Measurements from ENCODE around the gene GDPD3.

- no peak for TF ChIP-seq POLR2AphosphoS5 (IDR thresholded peaks at IDR 0.05)
- TF ChIP-seq CTCF (IDR thresholded peaks at IDR 0.05), result no peak
Observed at GRCh38 chr16:30069611-30070462, 43.5 kb downstream of the GDPD3 start.
